Smooth muscle cell (in vitro differentiated cells): ENCODE data around the gene SEMA6A. TPM values are rescaled to one million over a fixed set of nuclear protein-coding genes. Genes with fewer than 3 reads are reported as not detected.

Source experiments
- DNase-seq: peaks from one replicate; lab custom pipeline; 2025; ENCODE audit not compliant: unreplicated experiment; lab: John Stamatoyannopoulos, UW
- H2AFZ ChIP-seq: fragments of 200-600 bp; sonication (generic); 2 replicates; pipeline ENCODE4 v1.6.0; 2016; ENCODE audit warnings: antibody characterized with exemption, low read depth, mild to moderate bottlenecking
- H3F3A ChIP-seq: fragments of 200-600 bp; sonication (generic); 2 replicates; pipeline ENCODE4 v1.6.0; 2017; ENCODE audit warnings: antibody characterized with exemption, low read depth
- H3K27ac ChIP-seq: fragments of 200-600 bp; sonication (generic); 2 replicates; pipeline ENCODE4 v1.5.1; 2016; ENCODE audit warnings: low read depth, mild to moderate bottlenecking
- H3K27me3 ChIP-seq: fragments of 200-600 bp; sonication (generic); 2 replicates; pipeline ENCODE4 v1.6.1; 2016; ENCODE audit warnings: low read depth, mild to moderate bottlenecking
- H3K36me3 ChIP-seq: fragments of 200-600 bp; sonication (generic); 2 replicates; pipeline ENCODE4 v1.5.1; 2016; ENCODE audit warnings: low read depth
- H3K4me1 ChIP-seq: fragments of 200-600 bp; sonication (generic); 2 replicates; pipeline ENCODE4 v1.5.1; 2016; ENCODE audit warnings: low read depth
- H3K4me2 ChIP-seq: fragments of 200-600 bp; sonication (generic); 2 replicates; pipeline ENCODE4 v1.6.0; 2016; ENCODE audit warnings: mild to moderate bottlenecking
- H3K4me3 ChIP-seq: fragments of 200-600 bp; sonication (generic); 2 replicates; pipeline ENCODE4 v1.5.1; 2016; ENCODE audit warnings: mild to moderate bottlenecking
- H3K79me2 ChIP-seq: fragments of 200-600 bp; sonication (generic); 2 replicates; pipeline ENCODE4 v1.6.0; 2016; ENCODE audit warnings: low read depth, mild to moderate bottlenecking
- H3K9ac ChIP-seq: fragments of 200-600 bp; sonication (generic); 2 replicates; pipeline ENCODE4 v1.6.0; 2016; ENCODE audit warnings: low read depth
- H3K9me3 ChIP-seq: fragments of 200-600 bp; sonication (generic); replicated peaks from 2 replicates; pipeline ENCODE4 v1.5.1; 2016; ENCODE audit warnings: low read depth
- H4K20me1 ChIP-seq: fragments of 200-600 bp; sonication (generic); 2 replicates; pipeline ENCODE4 v1.6.0; 2016; ENCODE audit warnings: low read depth
- CTCF ChIP-seq: fragments of 200-600 bp; sonication (generic); IDR thresholded peaks from 2 replicates; pipeline ENCODE4 v1.5.1; 2017; ENCODE audit warnings: borderline replicate concordance, mild to moderate bottlenecking, antibody characterized with exemption; ENCODE audit not compliant: insufficient read depth, poor library complexity, severe bottlenecking
- WGBS: methylation state at CpG from one replicate; pipeline ENCODE4 v1.1.7; 2016; ENCODE audit warnings: low lambda C conversion rate; 5-methylcytosine and 5-hydroxymethylcytosine counted together
- polyA plus RNA-seq: library from polyadenylated mRNA; unstranded; fragments of >200 nt; fragmentation: Nextera tagmentation; extraction: Ambion mirVana; gene quantifications from 2 replicates; pipeline ENCODE4 v1.2.1, GENCODE V29; 2016
- total RNA-seq: library from RNA; depleted of rRNA; stranded (reverse); fragments of >200 nt; gene quantifications from 2 replicates; pipeline ENCODE4 v1.2.3, GENCODE V29; 2014

SEMA6A gene
- total and polyA plus RNA-seq, 2 experiments from 2014 or later = 6.3 to 12.9 TPM

GRCh38 chr5:116395226-116395625 lies 179.4 kb downstream of the SEMA6A start:
- Histone ChIP-seq H3K4me1 (peaks cover 11% of the 10 kb centered on the region), H3K27ac (no peak overlapping the region), H3K79me2 (no peaks in the 10 kb centered on the region), H4K20me1 (no peaks in the 10 kb centered on the region), H3F3A (no peaks in the 10 kb centered on the region), H3K9ac (no peak overlapping the region), H2AFZ (no peak overlapping the region), H3K36me3 (no peaks in the 10 kb centered on the region), H3K9me3 (no peaks in the 10 kb centered on the region), H3K4me2 (no peak overlapping the region), H3K4me3 (no peak overlapping the region), H3K27me3 (no peaks in the 10 kb centered on the region)
- no peak for DNase-seq
- 89% methylated on average over 9 of the region's 9 CpGs for WGBS
- no peak for TF ChIP-seq CTCF

GRCh38 chr5:116394186-116394867 lies 180.3 kb downstream of the SEMA6A start:
- no peak for TF ChIP-seq CTCF
- no peaks in the 10 kb centered on the region for H3K36me3 ChIP-seq
- no peak overlapping the region for H2AFZ ChIP-seq
- H3K9me3 ChIP-seq = no peaks in the 10 kb centered on the region
- H3K4me2 ChIP-seq = no peak overlapping the region
- H3K79me2 ChIP-seq = no peaks in the 10 kb centered on the region
- no peak for DNase-seq
- H3K4me1 ChIP-seq = peaks cover 11% of the 10 kb centered on the region
- 96% methylated on average over 5 of the region's 5 CpGs for WGBS
- no peak overlapping the region for H3K9ac ChIP-seq
- no peak overlapping the region for H3K27ac ChIP-seq
- no peaks in the 10 kb centered on the region for H3K27me3 ChIP-seq
- H3F3A ChIP-seq = no peaks in the 10 kb centered on the region
- no peak overlapping the region for H3K4me3 ChIP-seq
- no peaks in the 10 kb centered on the region for H4K20me1 ChIP-seq
